Astrocyte (in vitro differentiated cells and primary cell): ENCODE results near the gene JOSD1. TPM values are rescaled to one million over a fixed set of nuclear protein-coding genes. Genes with fewer than 3 reads are reported as not detected.

ENCODE experiments used
- DNase-seq: peaks from one replicate; pipeline ENCODE4 v3.0.0-alpha.2; 2010; ENCODE audit warnings: low read depth
- FAIRE-seq: peaks from 2 replicates; lab custom pipeline; 2011; peaks lifted over from hg19 to GRCh38; lab: Jason Lieb, UNC
- H2AFZ ChIP-seq: 2 replicates; pipeline ENCODE4 v1.6.0; 2012; ENCODE audit warnings: low read depth, low read length, inconsistent platforms
- H3K27ac ChIP-seq: 2 replicates; pipeline ENCODE4 v1.5.1; 2011; ENCODE audit warnings: low read depth, low read length, inconsistent platforms
- H3K27me3 ChIP-seq: 2 replicates; pipeline ENCODE4 v1.6.0; 2011; ENCODE audit warnings: low read length, inconsistent platforms; ENCODE audit not compliant: insufficient read depth
- H3K36me3 ChIP-seq: 2 replicates; pipeline ENCODE4 v1.5.1; 2011; ENCODE audit warnings: low read length, inconsistent platforms; ENCODE audit not compliant: insufficient read depth
- H3K4me1 ChIP-seq: 2 replicates; pipeline ENCODE4 v1.5.1; 2011; ENCODE audit warnings: low read length, inconsistent platforms; ENCODE audit not compliant: insufficient read depth
- H3K4me2 ChIP-seq: 2 replicates; pipeline ENCODE4 v1.6.0; 2012; ENCODE audit warnings: low read length, inconsistent platforms
- H3K4me3 ChIP-seq: 2 replicates; pipeline ENCODE4 v1.5.1; 2011; ENCODE audit warnings: low read depth, mild to moderate bottlenecking, low read length, inconsistent platforms; ENCODE audit not compliant: insufficient read depth
- H3K79me2 ChIP-seq: 2 replicates; pipeline ENCODE4 v1.6.0; 2012; ENCODE audit warnings: mild to moderate bottlenecking, low read length, inconsistent platforms; ENCODE audit not compliant: insufficient read depth
- H3K9ac ChIP-seq: 2 replicates; pipeline ENCODE4 v1.6.0; 2012; ENCODE audit warnings: mild to moderate bottlenecking, low read length, inconsistent platforms
- H3K9me3 ChIP-seq: 2 replicates; pipeline ENCODE4 v1.5.1; 2012; ENCODE audit warnings: low read depth, mild to moderate bottlenecking, low read length, inconsistent platforms; ENCODE audit not compliant: insufficient read depth
- H4K20me1 ChIP-seq: 2 replicates; pipeline ENCODE4 v1.6.0; 2012; ENCODE audit warnings: low read length, inconsistent platforms; ENCODE audit not compliant: insufficient read depth
- H3K27ac Mint-ChIP-seq: one replicate; pipeline ENCODE4 v1.8.0; 2021; ENCODE audit warnings: mild to moderate bottlenecking, mixed read lengths; ENCODE audit not compliant: unreplicated experiment
- H3K27me3 Mint-ChIP-seq: one replicate; pipeline ENCODE4 v1.8.0; 2021; ENCODE audit warnings: low read depth, mixed read lengths; ENCODE audit not compliant: unreplicated experiment
- H3K36me3 Mint-ChIP-seq: one replicate; pipeline ENCODE4 v1.8.0; 2021; ENCODE audit warnings: low read depth, mixed read lengths; ENCODE audit not compliant: unreplicated experiment
- H3K4me1 Mint-ChIP-seq: one replicate; pipeline ENCODE4 v1.8.0; 2021; ENCODE audit warnings: low read depth, mixed read lengths; ENCODE audit not compliant: unreplicated experiment
- H3K4me3 Mint-ChIP-seq: one replicate; pipeline ENCODE4 v1.8.0; 2021; ENCODE audit warnings: mild to moderate bottlenecking, moderate library complexity, mixed read lengths; ENCODE audit not compliant: unreplicated experiment
- H3K9me3 Mint-ChIP-seq: one replicate; pipeline ENCODE4 v1.8.0; 2021; ENCODE audit warnings: mild to moderate bottlenecking, mixed read lengths; ENCODE audit not compliant: unreplicated experiment
- CTCF ChIP-seq: IDR thresholded peaks from 2 replicates; pipeline ENCODE4 v1.5.1; 2011; ENCODE audit warnings: low read depth, mild to moderate bottlenecking, inconsistent platforms, low read length, moderate library complexity; ENCODE audit not compliant: insufficient read depth
- EZH2 ChIP-seq: IDR thresholded peaks from 2 replicates; pipeline ENCODE4 v1.6.1; 2012; ENCODE audit warnings: mild to moderate bottlenecking, low read length, inconsistent platforms; ENCODE audit not compliant: insufficient read depth
- total RNA-seq: library from RNA; stranded (reverse); gene quantifications from 2 replicates; pipeline ENCODE4 v1.2.1, GENCODE V29; 2021

JOSD1 gene
- total RNA-seq, 1 donor from 2014 or later, result 45.6 TPM

GRCh38 chr22:38696606-38697424 is 3.9 kb downstream of the JOSD1 start:
- H3K4me3 Mint-ChIP-seq, result peak overlapping the region; percentile 97

GRCh38 chr22:38694940-38695339 is 5.8 kb downstream of the JOSD1 start:
- DNase-seq, result no peak
- no peaks in the 10 kb centered on the region for H3K27me3 Mint-ChIP-seq
- peaks cover 37% of the 10 kb centered on the region for H3K4me1 ChIP-seq
- H3K4me3 ChIP-seq, result no peak overlapping the region
- H4K20me1 ChIP-seq, result peaks cover 65% of the 10 kb centered on the region
- H3K9me3 Mint-ChIP-seq, result no peaks in the 10 kb centered on the region
- no peaks in the 10 kb centered on the region for H3K27me3 ChIP-seq
- H2AFZ ChIP-seq, result no peak overlapping the region
- peak overlapping the region; percentile 64 for H3K4me3 Mint-ChIP-seq
- peaks cover 4% of the 10 kb centered on the region for H3K36me3 ChIP-seq
- no peak for FAIRE-seq
- H3K27ac Mint-ChIP-seq, result peak overlapping the region; percentile 42
- TF ChIP-seq EZH2 (no peak), CTCF (no peak)
- H3K4me1 Mint-ChIP-seq, result peaks cover 34% of the 10 kb centered on the region
- H3K27ac ChIP-seq, result no peak overlapping the region
- peaks cover 12% of the 10 kb centered on the region for H3K36me3 Mint-ChIP-seq
- peaks cover 89% of the 10 kb centered on the region for H3K79me2 ChIP-seq
- H3K9me3 ChIP-seq, result no peaks in the 10 kb centered on the region
- H3K9ac ChIP-seq, result no peak overlapping the region
- peak overlapping the region; percentile 9 for H3K4me2 ChIP-seq

More at GRCh38 chr22:38696606-38697424, 3.9 kb downstream of the JOSD1 start:
- Histone ChIP-seq H3K36me3 (peaks cover 4% of the 10 kb centered on the region), H3K9me3 (no peaks in the 10 kb centered on the region), H2AFZ (no peak overlapping the region), H4K20me1 (peaks cover 50% of the 10 kb centered on the region), H3K9ac (peak overlapping the region; percentile 79), H3K79me2 (peaks cover 76% of the 10 kb centered on the region), H3K27ac (peak overlapping the region; percentile 92), H3K4me1 (peaks cover 42% of the 10 kb centered on the region), H3K4me2 (peak overlapping the region; percentile 96), H3K27me3 (no peaks in the 10 kb centered on the region), H3K4me3 (peak overlapping the region; percentile 76)
- peak overlapping the region; percentile 85 for H3K27ac Mint-ChIP-seq
- H3K9me3 Mint-ChIP-seq, result no peaks in the 10 kb centered on the region
- peaks cover 12% of the 10 kb centered on the region for H3K36me3 Mint-ChIP-seq
- TF ChIP-seq EZH2, result no peak
- H3K4me1 Mint-ChIP-seq, result peaks cover 34% of the 10 kb centered on the region
- H3K27me3 Mint-ChIP-seq, result no peaks in the 10 kb centered on the region
- peak; percentile 71 for FAIRE-seq
- DNase-seq, result peak; percentile 88

GRCh38 chr22:38694049-38694448 is 6.7 kb downstream of the JOSD1 start:
- DNase-seq (no peak), FAIRE-seq (no peak)
- Histone ChIP-seq H3K4me1 (peaks cover 31% of the 10 kb centered on the region), H3K79me2 (peaks cover 88% of the 10 kb centered on the region), H3K4me2 (no peak overlapping the region), H2AFZ (no peak overlapping the region), H3K36me3 (peaks cover 10% of the 10 kb centered on the region), H4K20me1 (peaks cover 68% of the 10 kb centered on the region), H3K4me3 (no peak overlapping the region), H3K27ac (no peak overlapping the region), H3K27me3 (no peaks in the 10 kb centered on the region), H3K9ac (no peak overlapping the region), H3K9me3 (no peaks in the 10 kb centered on the region)
- Mint-ChIP-seq H3K4me3 (no peak overlapping the region), H3K4me1 (peaks cover 29% of the 10 kb centered on the region), H3K36me3 (peaks cover 10% of the 10 kb centered on the region), H3K27ac (no peak overlapping the region), H3K27me3 (no peaks in the 10 kb centered on the region), H3K9me3 (no peaks in the 10 kb centered on the region)
- TF ChIP-seq EZH2 (no peak), CTCF (no peak)
